Tibial nerve (tissue), 4 donors: ENCODE data around the gene PTGFRN. TPM values are rescaled to one million over a fixed set of nuclear protein-coding genes. Genes with fewer than 3 reads are reported as not detected.
"Not testable (repeated sequence)": the region's sequence is repeated elsewhere in the genome, so short reads cannot be mapped to it uniquely, and the experiment has no call there.

Source experiments
- DNase-seq, 2 donors: peaks; one replicate each; pipeline ENCODE4 v3.0.0-alpha.2; 2019; ENCODE audit warnings: low spot score in 2 of 2
- H3K27ac ChIP-seq, 4 donors: fragments of 200-600 bp; sonication (generic) in 3 of 4; one replicate each; pipeline ENCODE4 v1.5.1; 2017 to 2019; ENCODE audit warnings: mild to moderate bottlenecking in 1 of 4
- H3K27me3 ChIP-seq, 2 donors: fragments of 200-600 bp; sonication (generic) in 1 of 2; one replicate each; pipeline versions ENCODE4 v1.5.1 to v1.6.0; 2017 to 2019
- H3K36me3 ChIP-seq, 3 donors: fragments of 200-600 bp; sonication (generic); one replicate each; pipeline ENCODE4 v1.5.1; 2018 to 2019
- H3K4me1 ChIP-seq, 4 donors: fragments of 200-600 bp; sonication (generic) in 3 of 4; one replicate each; pipeline ENCODE4 v1.5.1; 2017 to 2019
- H3K4me3 ChIP-seq, 4 donors: fragments of 200-600 bp; sonication (generic) in 3 of 4; one replicate each; pipeline ENCODE4 v1.5.1; 2017 to 2019; ENCODE audit warnings: mild to moderate bottlenecking in 1 of 4, moderate library complexity in 1 of 4
- H3K9me3 ChIP-seq, 4 donors: fragments of 200-600 bp; sonication (generic) in 3 of 4; one replicate each; pipeline ENCODE4 v1.5.1; 2017 to 2019
- EP300 ChIP-seq, 2 donors: sonication (generic); formaldehyde crosslinking; IDR thresholded peaks; one replicate each; pipeline ENCODE4 v1.6.1; 2017; ENCODE audit warnings: antibody characterized with exemption in 2 of 2, mild to moderate bottlenecking in 1 of 2
- POLR2A ChIP-seq, 2 donors: fragments of 450-650 bp; IDR thresholded peaks; one replicate each; pipeline ENCODE4 v1.6.1; 2017; ENCODE audit warnings: antibody characterized with exemption in 2 of 2, mild to moderate bottlenecking in 2 of 2, moderate library complexity in 2 of 2
- WGBS, 2 donors: methylation state at CpG; one replicate each; pipeline ENCODE4 v1.1.5; 2018; 5-methylcytosine and 5-hydroxymethylcytosine counted together
- total RNA-seq, 4 donors: library from RNA; depleted of rRNA; stranded (reverse); fragments of >200 nt; gene quantifications; one replicate each; pipeline ENCODE4 v1.1.0, GENCODE V29; 2016
- TF ChIP-seq, protein P1 (sequence below), 5 experiments: fragments of 200-600 bp in 3 of 5; fragments of 450-650 bp in 2 of 5; sonication (generic) in 3 of 5; IDR thresholded peaks; one replicate each; pipeline ENCODE4 v1.5.1; 2016 to 2019; ENCODE audit warnings: antibody characterized with exemption in 5 of 5, mild to moderate bottlenecking in 3 of 5, moderate library complexity in 2 of 5

The PTGFRN gene
- 10 to 100 TPM; 10.2 to 19.0 (median 14.7) TPM for total RNA-seq

DNA sequence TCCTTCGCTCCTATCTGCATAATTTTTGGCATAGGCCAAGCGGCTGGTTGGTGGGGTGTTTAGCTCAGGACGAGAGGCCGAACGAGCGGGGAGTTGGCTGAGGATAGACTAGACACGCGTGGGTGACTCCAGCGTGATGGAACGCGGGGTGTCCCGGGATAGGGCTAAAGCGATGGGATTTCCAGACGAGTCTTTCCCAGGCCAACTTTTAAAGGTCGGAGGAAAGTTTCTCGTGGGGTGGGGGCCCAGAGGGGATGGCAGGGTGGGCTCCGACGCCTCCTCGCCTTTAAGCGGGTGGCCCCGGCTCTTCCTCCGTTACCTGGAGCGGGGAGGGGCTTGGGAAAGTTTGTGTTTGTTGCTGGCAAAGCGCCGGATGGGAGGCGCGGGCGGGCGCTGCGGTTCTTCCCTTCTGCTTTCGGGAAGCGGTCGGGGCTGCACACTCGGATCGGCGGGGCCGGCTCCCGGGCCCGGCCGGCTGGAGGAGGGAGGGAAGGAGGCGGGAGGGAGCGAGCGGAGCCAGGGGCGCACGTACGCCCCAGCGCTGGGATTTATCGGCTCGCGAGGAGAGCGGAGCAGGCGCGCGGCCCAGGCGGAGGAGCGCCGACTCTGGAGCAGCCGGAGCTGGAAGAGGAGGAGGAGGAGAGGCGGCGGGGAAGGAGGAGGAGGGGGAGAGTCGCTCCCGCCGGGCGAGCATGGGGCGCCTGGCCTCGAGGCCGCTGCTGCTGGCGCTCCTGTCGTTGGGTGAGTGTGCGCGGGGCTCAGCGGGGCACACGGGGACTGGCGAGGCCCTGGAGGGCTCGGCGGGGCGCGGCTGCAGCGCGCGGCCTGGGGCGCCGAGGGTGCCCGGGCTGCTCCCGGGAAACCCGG is at the start of gene PTGFRN:
TSS of gene PTGFRN (plus strand) at position 405 of the 867 bp plus-strand sequence. CDS start at position 693, 288 bp downstream.
- peaks cover 0 to 26% (median 0%) of the 10 kb centered on the region in 4 donors for H3K4me1 ChIP-seq
- H3K27ac ChIP-seq = peak within 1 kb of the TSS in 3 of 4 donors; percentile 61 to 82 (median 79)
- H3K4me3 ChIP-seq = peak within 1 kb of the TSS; percentile 42 to 82 (median 66)
- TF ChIP-seq, protein P1, sequence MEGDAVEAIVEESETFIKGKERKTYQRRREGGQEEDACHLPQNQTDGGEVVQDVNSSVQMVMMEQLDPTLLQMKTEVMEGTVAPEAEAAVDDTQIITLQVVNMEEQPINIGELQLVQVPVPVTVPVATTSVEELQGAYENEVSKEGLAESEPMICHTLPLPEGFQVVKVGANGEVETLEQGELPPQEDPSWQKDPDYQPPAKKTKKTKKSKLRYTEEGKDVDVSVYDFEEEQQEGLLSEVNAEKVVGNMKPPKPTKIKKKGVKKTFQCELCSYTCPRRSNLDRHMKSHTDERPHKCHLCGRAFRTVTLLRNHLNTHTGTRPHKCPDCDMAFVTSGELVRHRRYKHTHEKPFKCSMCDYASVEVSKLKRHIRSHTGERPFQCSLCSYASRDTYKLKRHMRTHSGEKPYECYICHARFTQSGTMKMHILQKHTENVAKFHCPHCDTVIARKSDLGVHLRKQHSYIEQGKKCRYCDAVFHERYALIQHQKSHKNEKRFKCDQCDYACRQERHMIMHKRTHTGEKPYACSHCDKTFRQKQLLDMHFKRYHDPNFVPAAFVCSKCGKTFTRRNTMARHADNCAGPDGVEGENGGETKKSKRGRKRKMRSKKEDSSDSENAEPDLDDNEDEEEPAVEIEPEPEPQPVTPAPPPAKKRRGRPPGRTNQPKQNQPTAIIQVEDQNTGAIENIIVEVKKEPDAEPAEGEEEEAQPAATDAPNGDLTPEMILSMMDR (IDR thresholded peaks at IDR 0.05) = no peak
- TF ChIP-seq POLR2A (IDR thresholded peaks at IDR 0.05) = no peak
- no peak for TF ChIP-seq EP300 (IDR thresholded peaks at IDR 0.05)
- peak in 1 of 2 donors; percentile 29 for DNase-seq
- no peaks in the 10 kb centered on the region for H3K9me3 ChIP-seq
- no peaks in the 10 kb centered on the region for H3K36me3 ChIP-seq
- H3K27me3 ChIP-seq = no peaks in the 10 kb centered on the region
- WGBS, 2 donors = 3 to 5% methylated on average over 51 to 72 of the region's 86 CpGs

DNA sequence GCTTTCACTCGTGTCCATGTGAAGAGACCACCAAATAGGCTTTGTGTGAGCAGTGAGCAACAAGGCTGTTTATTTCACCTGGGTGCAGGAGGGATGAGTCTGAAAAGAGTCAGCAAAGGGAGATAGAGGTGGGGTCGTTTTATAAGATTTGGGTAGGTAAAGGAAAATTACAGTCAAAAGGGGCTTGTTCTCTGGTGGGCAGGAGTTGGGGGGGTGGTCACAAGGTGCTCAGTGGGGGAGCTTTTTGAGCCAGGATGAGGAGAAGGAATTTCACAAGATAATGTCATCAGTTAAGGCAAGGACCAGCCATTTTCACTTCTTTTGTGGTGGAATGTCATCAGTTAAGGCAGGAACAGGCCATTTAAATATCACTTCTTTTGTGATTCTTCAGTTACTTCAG is 49.5 kb upstream of the PTGFRN start:
- not testable (repeated sequence) for H3K9me3 ChIP-seq, H3K36me3 ChIP-seq, DNase-seq, H3K27me3 ChIP-seq, H3K27ac ChIP-seq, H3K4me3 ChIP-seq
- peaks cover 0 to 11% (median 5%) of the 10 kb centered on the region in 4 donors for H3K4me1 ChIP-seq
- 68 to 73% methylated on average over 2 of the region's 2 CpGs for WGBS, 2 donors

DNA sequence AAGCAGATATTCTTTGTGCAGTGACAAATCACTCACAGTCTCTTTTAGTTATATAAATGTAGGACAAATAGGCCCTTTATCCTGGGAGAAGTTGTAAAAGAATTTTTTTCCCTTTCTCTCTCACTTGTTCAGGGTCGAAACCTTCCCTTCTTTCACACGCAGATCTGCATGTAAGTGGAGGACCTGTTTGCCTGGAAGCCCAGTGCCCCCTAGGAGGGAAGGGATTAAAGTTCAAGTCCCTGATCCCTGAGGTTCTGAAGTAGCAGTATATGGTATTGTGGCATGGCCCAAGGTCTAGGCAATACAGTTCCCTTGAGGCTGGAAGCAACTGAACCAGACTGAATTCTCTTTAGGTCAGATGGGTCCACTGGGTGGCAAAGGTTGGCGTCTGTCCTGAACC is 48.6 kb upstream of the PTGFRN start:
- Histone ChIP-seq H3K9me3 (peaks cover 0 to 10% (median 0%) of the 10 kb centered on the region in 4 donors), H3K27ac (no peak overlapping the region), H3K27me3 (no peaks in the 10 kb centered on the region), H3K4me3 (no peak overlapping the region), H3K4me1 (peaks cover 0 to under 1% (median 0%) of the 10 kb centered on the region in 4 donors), H3K36me3 (no peaks in the 10 kb centered on the region)
- no peak for DNase-seq
- no peak for TF ChIP-seq EP300 (IDR thresholded peaks at IDR 0.05)
- no peak for TF ChIP-seq POLR2A (IDR thresholded peaks at IDR 0.05)
- TF ChIP-seq, protein P1 (IDR thresholded peaks at IDR 0.05) = no peak
- WGBS, 2 donors = 63 to 82% methylated on average over 3 of the region's 3 CpGs

DNA sequence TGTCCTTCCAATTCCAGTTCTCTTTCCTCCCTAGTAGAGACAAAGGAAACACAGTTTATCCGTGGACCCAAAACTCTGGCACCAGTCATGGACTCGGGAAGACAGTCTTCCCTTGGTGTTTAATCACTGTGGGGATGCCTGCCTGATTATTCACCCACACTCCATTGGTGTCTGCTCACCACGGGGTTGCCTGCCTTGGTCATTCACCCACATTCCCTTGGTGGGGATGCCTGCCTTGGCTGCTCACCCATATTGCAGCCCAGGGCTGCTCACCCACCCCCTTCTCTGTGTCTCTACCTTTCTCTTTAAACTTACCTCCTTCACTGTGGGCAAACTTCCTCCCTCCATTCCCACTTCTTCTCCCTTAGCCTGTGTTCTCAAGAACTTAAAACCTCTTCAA is 46.7 kb upstream of the PTGFRN start:
- 77 to 91% methylated on average over 3 of the region's 3 CpGs for WGBS, 2 donors
- not testable (repeated sequence) for H3K4me3 ChIP-seq, H3K27ac ChIP-seq, H3K4me1 ChIP-seq, H3K27me3 ChIP-seq, DNase-seq, H3K36me3 ChIP-seq
- H3K9me3 ChIP-seq = peaks cover 0 to 24% (median 0%) of the 10 kb centered on the region in 4 donors

DNA sequence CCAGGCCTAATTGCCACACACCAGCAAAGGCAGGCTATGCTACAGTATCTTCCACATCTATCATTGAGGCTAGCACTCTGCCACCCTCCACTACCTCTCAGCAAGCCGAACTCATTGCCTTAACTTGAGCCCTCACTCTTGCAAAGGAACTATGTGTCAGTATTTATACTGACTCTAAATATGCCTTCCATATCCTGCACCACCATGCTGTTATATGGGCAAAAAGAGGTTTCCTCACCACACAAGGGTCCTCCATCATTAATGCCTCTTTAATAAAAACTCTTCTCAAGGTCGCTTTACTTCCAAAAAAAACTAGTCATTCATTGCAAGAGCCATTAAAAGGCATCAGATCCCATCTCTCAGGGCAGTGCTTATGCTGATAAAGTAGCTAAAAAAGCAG is 43.2 kb upstream of the PTGFRN start:
- not testable (repeated sequence) for H3K4me3 ChIP-seq, H3K36me3 ChIP-seq, H3K4me1 ChIP-seq, H3K27ac ChIP-seq, DNase-seq, H3K27me3 ChIP-seq
- 80 to 88% methylated on average over 2 of the region's 2 CpGs for WGBS, 2 donors
- peaks cover 0 to 24% (median 0%) of the 10 kb centered on the region in 4 donors for H3K9me3 ChIP-seq

DNA sequence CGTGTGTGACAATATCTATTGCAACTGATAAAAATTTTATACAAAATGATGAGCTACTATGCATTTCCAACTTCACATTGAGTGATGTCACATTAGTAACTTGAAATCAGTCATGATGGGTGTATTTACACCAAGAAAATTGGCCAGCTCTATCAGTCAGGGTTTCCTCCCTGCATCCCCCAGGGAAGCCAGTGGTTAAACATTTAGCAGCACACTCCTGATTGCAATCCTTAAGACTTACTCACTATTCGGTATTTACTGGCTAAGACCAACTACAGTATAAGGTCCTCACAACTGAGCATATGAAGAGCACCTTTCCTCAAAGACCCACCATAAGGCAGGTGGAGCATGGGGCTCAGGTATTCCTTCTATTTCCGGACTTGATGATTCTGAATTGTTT is 41.3 kb upstream of the PTGFRN start:
- Histone ChIP-seq H3K36me3 (no peaks in the 10 kb centered on the region), H3K27ac (no peak overlapping the region), H3K4me1 (peaks cover 0 to 5% (median 0%) of the 10 kb centered on the region in 4 donors), H3K27me3 (no peaks in the 10 kb centered on the region), H3K9me3 (peaks cover 0 to 24% (median 0%) of the 10 kb centered on the region in 4 donors), H3K4me3 (no peak overlapping the region)
- TF ChIP-seq, protein P1 (IDR thresholded peaks at IDR 0.05) = no peak
- TF ChIP-seq EP300 (IDR thresholded peaks at IDR 0.05) (no peak), POLR2A (IDR thresholded peaks at IDR 0.05) (no peak)
- DNase-seq = no peak
- WGBS, 2 donors = 44% methylated on average over 3 of the region's 3 CpGs
